ENCODE data around the gene TEX47.

The TEX47 gene

GRCh38 chr7:88795553-88795952 is at the start of gene TEX47:
TEX47 (minus strand) TSS chr7:88795737; CDS start chr7:88794942, 795 bp downstream.
- DNase-seq: no peak
- no peak for TF ChIP-seq CTCF (IDR thresholded peaks at IDR 0.05; ENCODE audit: low read depth, low read length)
- no peaks in the 10 kb centered on the region for H3K36me3 ChIP-seq

GRCh38 chr7:88845091-88845490 is 49.6 kb upstream of the TEX47 start:
- TF ChIP-seq CTCF (IDR thresholded peaks at IDR 0.05; ENCODE audit: low read depth, low read length): no peak
- Histone ChIP-seq H3K4me3 (ENCODE audit: low read depth, low read length) (no peak overlapping the region), H3K36me3 (no peaks in the 10 kb centered on the region), H3K27me3 (ENCODE audit: insufficient read depth, low read depth, severe bottlenecking) (no peaks in the 10 kb centered on the region), H3K27ac (no peak overlapping the region), H3K9me3 (ENCODE audit: severe bottlenecking) (no peaks in the 10 kb centered on the region)
- DNase-seq: no peak

More at GRCh38 chr7:88795553-88795952, at the start of gene TEX47:
- H3K27ac ChIP-seq: no peak within 1 kb of the TSS
- H3K27me3 ChIP-seq (ENCODE audit: insufficient read depth, low read depth, severe bottlenecking): no peaks in the 10 kb centered on the region
- H3K4me3 ChIP-seq (ENCODE audit: low read depth, low read length): no peak within 1 kb of the TSS
- H3K9me3 ChIP-seq (ENCODE audit: severe bottlenecking): no peaks in the 10 kb centered on the region

GRCh38 chr7:88842201-88842600 is 46.7 kb upstream of the TEX47 start:
- H3K4me3 ChIP-seq (ENCODE audit: low read depth, low read length): no peak overlapping the region
- no peak for DNase-seq
- no peaks in the 10 kb centered on the region for H3K36me3 ChIP-seq

GRCh38 chr7:88835147-88835728 is 39.7 kb upstream of the TEX47 start:
- Histone ChIP-seq H3K27ac (no peak overlapping the region), H3K36me3 (no peaks in the 10 kb centered on the region), H3K9me3 (ENCODE audit: severe bottlenecking) (no peaks in the 10 kb centered on the region), H3K4me3 (ENCODE audit: low read depth, low read length) (no peak overlapping the region), H3K27me3 (ENCODE audit: insufficient read depth, low read depth, severe bottlenecking) (no peaks in the 10 kb centered on the region)
- TF ChIP-seq CTCF (IDR thresholded peaks at IDR 0.05; ENCODE audit: low read depth, low read length): peak; percentile 37; the same call in 1 of the 2 replicates
- peak; percentile 17 for DNase-seq

More at GRCh38 chr7:88842201-88842600, 46.7 kb upstream of the TEX47 start:
- no peak for TF ChIP-seq CTCF (IDR thresholded peaks at IDR 0.05; ENCODE audit: low read depth, low read length)
- H3K27me3 ChIP-seq (ENCODE audit: insufficient read depth, low read depth, severe bottlenecking): no peaks in the 10 kb centered on the region
- H3K9me3 ChIP-seq (ENCODE audit: severe bottlenecking): no peaks in the 10 kb centered on the region
- no peak overlapping the region for H3K27ac ChIP-seq

- no peaks in the 10 kb centered on the region for H3K27me3 ChIP-seq (ENCODE audit: insufficient read depth, low read depth, severe bottlenecking)
- no peak for TF ChIP-seq CTCF (IDR thresholded peaks at IDR 0.05; ENCODE audit: low read depth, low read length)
- H3K9me3 ChIP-seq (ENCODE audit: severe bottlenecking): no peaks in the 10 kb centered on the region
- H3K36me3 ChIP-seq: no peaks in the 10 kb centered on the region
- no peak overlapping the region for H3K4me3 ChIP-seq (ENCODE audit: low read depth, low read length)
- H3K27ac ChIP-seq: no peak overlapping the region
- DNase-seq: no peak
These were observed 30.7 kb upstream of the TEX47 start for GRCh38 chr7:88826222-88826621.

- Histone ChIP-seq H3K4me3 (ENCODE audit: low read depth, low read length) (no peak overlapping the region), H3K36me3 (no peaks in the 10 kb centered on the region), H3K27ac (no peak overlapping the region), H3K9me3 (ENCODE audit: severe bottlenecking) (no peaks in the 10 kb centered on the region), H3K27me3 (ENCODE audit: insufficient read depth, low read depth, severe bottlenecking) (no peaks in the 10 kb centered on the region)
- TF ChIP-seq CTCF (IDR thresholded peaks at IDR 0.05; ENCODE audit: low read depth, low read length): no peak
- no peak for DNase-seq
These were observed 23.0 kb upstream of the TEX47 start for GRCh38 chr7:88818552-88818951.

Measured in WERI-Rb-1 (cell line).